H1 (cell line): Measurements from ENCODE around the gene CARD11. TPM values are rescaled to one million over a fixed set of nuclear protein-coding genes. Genes with fewer than 3 reads are reported as not detected.
A peak's percentile ranks its signal among the peaks of the same experiment; 100 is the strongest.

ENCODE experiments used
- CTCF ChIA-PET: fragments of 300-600 bp; sonication (Branson Sonifier 250); formaldehyde crosslinking; loops from one replicate; lab custom pipeline; 2021; ENCODE audit not compliant: partially characterized antibody; lab: Charles Lee
- POLR2A ChIA-PET: fragments of 300-600 bp; sonication (Branson Sonifier 250); formaldehyde crosslinking; loops from one replicate; lab custom pipeline; 2021; ENCODE audit warnings: inconsistent platforms; ENCODE audit not compliant: partially characterized antibody; lab: Charles Lee
- DNase-seq, 2 experiments: peaks; one replicate each; pipeline versions ENCODE4 v3.0.0 to v3.0.0-alpha.2; 2010 to 2022; ENCODE audit warnings: low spot score in 2 of 2, low read depth in 1 of 2, mixed read lengths in 1 of 2
- FAIRE-seq: peaks from 2 replicates; lab custom pipeline; 2011; peaks lifted over from hg19 to GRCh38; lab: Jason Lieb, UNC
- H2AFZ ChIP-seq: 2 replicates; pipeline ENCODE4 v1.8.1; 2012; ENCODE audit warnings: low read length, inconsistent platforms
- H2AK5ac ChIP-seq: 2 replicates; pipeline ENCODE4 v1.6.1; 2013; ENCODE audit warnings: low read depth, low read length
- H2BK120ac ChIP-seq: replicated peaks from 2 replicates; pipeline ENCODE3; 2013; ENCODE audit warnings: low read depth, low read length, inconsistent platforms
- H2BK12ac ChIP-seq: 2 replicates; pipeline ENCODE4 v1.6.1; 2013; ENCODE audit warnings: low read depth, low read length
- H2BK15ac ChIP-seq: 2 replicates; pipeline ENCODE4 v1.6.1; 2013; ENCODE audit warnings: low read length
- H2BK20ac ChIP-seq: 2 replicates; pipeline ENCODE4 v1.6.1; 2013; ENCODE audit warnings: low read length
- H2BK5ac ChIP-seq: 2 replicates; pipeline ENCODE4 v1.6.1; 2013; ENCODE audit warnings: low read depth, low read length
- H3K14ac ChIP-seq: 2 replicates; pipeline ENCODE4 v1.6.1; 2013; ENCODE audit warnings: inconsistent platforms; ENCODE audit not compliant: insufficient read length
- H3K18ac ChIP-seq: 2 replicates; pipeline ENCODE4 v1.6.1; 2013; ENCODE audit warnings: low read length; ENCODE audit errors: extremely low read depth
- H3K23ac ChIP-seq: 2 replicates; pipeline ENCODE4 v1.6.1; 2013; ENCODE audit warnings: inconsistent platforms; ENCODE audit not compliant: insufficient read length
- H3K23me2 ChIP-seq: 2 replicates; pipeline ENCODE4 v1.6.1; 2013; ENCODE audit warnings: low read depth, low read length
- H3K27ac ChIP-seq: 2 replicates; pipeline ENCODE4 v1.6.1; 2011; ENCODE audit warnings: low read depth, low read length, inconsistent platforms
- H3K27me3 ChIP-seq, 4 experiments: replicated peaks in 1 of 4; 1 replicate in 1 of 4; 2 replicates in 3 of 4; pipeline versions ENCODE4 v1.6.1 to v1.8.1; 2011 to 2013; ENCODE audit warnings: low read length in 3 of 4, mild to moderate bottlenecking in 3 of 4, inconsistent platforms in 2 of 4, mixed read lengths in 2 of 4, moderate library complexity in 1 of 4; ENCODE audit not compliant: control insufficient read depth in 3 of 4, insufficient read depth in 3 of 4; ENCODE audit errors: extremely low read depth in 1 of 4
- H3K36me3 ChIP-seq, 4 experiments: 2 replicates each; pipeline versions ENCODE4 v1.6.1 to v1.8.1; 2011 to 2013; ENCODE audit warnings: mild to moderate bottlenecking in 4 of 4, low read length in 3 of 4, moderate library complexity in 2 of 4, control low read depth in 1 of 4, inconsistent platforms in 1 of 4; ENCODE audit not compliant: insufficient read depth in 4 of 4, control insufficient read depth in 2 of 4
- H3K4ac ChIP-seq: replicated peaks from 2 replicates; pipeline ENCODE3; 2013; ENCODE audit warnings: low read length, low read depth, mixed read lengths, inconsistent platforms; ENCODE audit not compliant: insufficient read length
- H3K4me1 ChIP-seq, 4 experiments: replicated peaks in 1 of 4; 1 replicate in 1 of 4; 2 replicates in 3 of 4; pipeline versions ENCODE4 v1.6.1 to v1.8.1; 2011 to 2013; ENCODE audit warnings: low read length in 3 of 4, inconsistent platforms in 2 of 4, mixed read lengths in 1 of 4; ENCODE audit not compliant: insufficient read depth in 4 of 4, control insufficient read depth in 3 of 4
- H3K4me2 ChIP-seq, 2 experiments: 2 replicates each; pipeline versions ENCODE4 v1.6.1 to v1.8.1; 2011 to 2013; ENCODE audit warnings: low read depth in 2 of 2, low read length in 2 of 2, control low read depth in 1 of 2, inconsistent platforms in 1 of 2, mild to moderate bottlenecking in 1 of 2; ENCODE audit not compliant: insufficient read depth in 1 of 2
- H3K4me3 ChIP-seq, 4 experiments: fragments of 200-600, 300-600 bp in 1 of 4; sonication (generic), shearing (Covaris generic), sonication (Bioruptor Twin) in 1 of 4; 2 replicates each; pipeline versions ENCODE4 v1.5.1 to v1.8.1; 2011 to 2016; ENCODE audit warnings: low read length in 4 of 4, low read depth in 3 of 4, control low read depth in 2 of 4, inconsistent platforms in 2 of 4, mild to moderate bottlenecking in 2 of 4, mixed read lengths in 1 of 4, moderate library complexity in 1 of 4; ENCODE audit not compliant: insufficient read depth in 2 of 4; ENCODE audit errors: extremely low read depth in 1 of 4
- H3K56ac ChIP-seq: replicated peaks from 2 replicates; pipeline ENCODE3; 2013; ENCODE audit warnings: low read depth, mild to moderate bottlenecking, mixed read lengths, low read length, inconsistent platforms; ENCODE audit not compliant: insufficient read length
- H3K79me1 ChIP-seq: 2 replicates; pipeline ENCODE4 v1.6.1; 2013; ENCODE audit warnings: low read depth, low read length, control low read depth
- H3K79me2 ChIP-seq, 2 experiments: 2 replicates each; pipeline versions ENCODE4 v1.6.1 to v1.8.1; 2012 to 2013; ENCODE audit warnings: low read length in 2 of 2, mild to moderate bottlenecking in 2 of 2, inconsistent platforms in 1 of 2; ENCODE audit not compliant: insufficient read depth in 2 of 2, control insufficient read depth in 1 of 2
- H3K9ac ChIP-seq, 4 experiments: replicated peaks in 1 of 4; 1 replicate in 1 of 4; 2 replicates in 3 of 4; pipeline versions ENCODE4 v1.6.1 to v1.8.1; 2011 to 2013; ENCODE audit warnings: low read depth in 3 of 4, low read length in 3 of 4, control low read depth in 2 of 4, mild to moderate bottlenecking in 2 of 4, moderate library complexity in 2 of 4, inconsistent platforms in 1 of 4; ENCODE audit errors: extremely low read depth in 1 of 4
- H3K9me3 ChIP-seq, 2 experiments: 2 replicates each; pipeline versions ENCODE4 v1.6.1 to v1.8.1; 2012 to 2013; ENCODE audit warnings: mild to moderate bottlenecking in 2 of 2, moderate library complexity in 2 of 2, control low read depth in 1 of 2, inconsistent platforms in 1 of 2, low read depth in 1 of 2, low read length in 1 of 2, mixed read lengths in 1 of 2; ENCODE audit not compliant: insufficient read depth in 2 of 2
- H4K20me1 ChIP-seq, 2 experiments: replicated peaks in 1 of 2; 2 replicates each; pipeline versions ENCODE3 to v1.8.1; 2011 to 2013; ENCODE audit warnings: inconsistent platforms in 2 of 2, low read length in 2 of 2, mild to moderate bottlenecking in 1 of 2; ENCODE audit not compliant: insufficient read depth in 2 of 2, control insufficient read depth in 1 of 2
- H4K5ac ChIP-seq: 2 replicates; pipeline ENCODE4 v1.6.1; 2013; ENCODE audit warnings: low read length, low read depth, mixed read lengths, inconsistent platforms; ENCODE audit not compliant: insufficient read length
- H4K8ac ChIP-seq: 2 replicates; pipeline ENCODE4 v1.8.0; 2013; ENCODE audit warnings: mild to moderate bottlenecking, moderate library complexity, low read length, inconsistent platforms; ENCODE audit not compliant: insufficient read depth; ENCODE audit errors: extremely low read depth
- H4K91ac ChIP-seq: replicated peaks from 2 replicates; pipeline ENCODE3; 2013; ENCODE audit warnings: low read length, mixed read lengths, inconsistent platforms; ENCODE audit not compliant: insufficient read length
- ATF2 ChIP-seq: IDR thresholded peaks from 2 replicates; pipeline ENCODE4 v1.6.1; 2012; ENCODE audit warnings: low read length, inconsistent platforms
- GABPA ChIP-seq: IDR thresholded peaks from 2 replicates; pipeline ENCODE4 v1.6.1; 2011; ENCODE audit warnings: mild to moderate bottlenecking, low read length, moderate library complexity, borderline replicate concordance; ENCODE audit not compliant: insufficient read depth
- RNF2 ChIP-seq: fragments of 200-900, 300-1000 bp; sonication (generic); IDR thresholded peaks from 2 replicates; pipeline ENCODE4 v1.7.1; 2016; ENCODE audit warnings: borderline replicate concordance, low read depth, mild to moderate bottlenecking, antibody characterized with exemption, low read length; ENCODE audit not compliant: poor library complexity, severe bottlenecking; ENCODE audit errors: missing control alignments
- SIRT6 ChIP-seq: IDR thresholded peaks from one replicate; pipeline ENCODE4 v1.7.1; 2012; ENCODE audit warnings: low read length, inconsistent platforms
- SUZ12 ChIP-seq: fragments of 200-600 bp; sonication (generic); IDR thresholded peaks from 2 replicates; pipeline ENCODE4 v1.6.1; 2012; ENCODE audit warnings: mild to moderate bottlenecking, inconsistent platforms, low read length, moderate library complexity, mixed read lengths
- TAF7 ChIP-seq: optimal IDR thresholded peaks from 2 replicates; pipeline ENCODE3; 2011; ENCODE audit warnings: low read depth, mild to moderate bottlenecking, inconsistent platforms, low read length, moderate library complexity, borderline replicate concordance
- TBP ChIP-seq: IDR thresholded peaks from 2 replicates; pipeline ENCODE4 v1.6.1; 2011; ENCODE audit warnings: low read depth, low read length, improper control_type of control experiment
- WGBS, 2 experiments: shearing (Covaris generic) in 1 of 2; methylation state at CpG; one replicate each; pipeline versions ENCODE4 v1.1.6 to v1.1.7; 2013 to 2015; ENCODE audit warnings: low lambda C conversion rate in 2 of 2, mixed read lengths in 2 of 2, inconsistent platforms in 1 of 2, low coverage in 1 of 2, missing lambda C conversion rate in 1 of 2; ENCODE audit not compliant: insufficient replicate concordance in 2 of 2, insufficient coverage in 1 of 2, insufficient read length in 1 of 2; ENCODE audit errors: extremely low coverage in 1 of 2, missing lambda C conversion rate in 1 of 2; 5-methylcytosine and 5-hydroxymethylcytosine counted together
- polyA plus RNA-seq, 7 experiments: library from polyadenylated mRNA; depleted of rRNA in 3 of 7; stranded (reverse) in 5 of 7; unstranded in 2 of 7; fragments of >200 nt in 5 of 7; fragments of 200-250 nt in 2 of 7; gene quantifications; 1 replicate in 5 of 7; 2 replicates in 1 of 7; 4 replicates in 1 of 7; pipeline versions ENCODE4 v1.2.1 to v1.2.3, GENCODE V29; 2011 to 2013; ENCODE audit warnings: missing spikeins in 2 of 7, mixed read lengths in 2 of 7
- total RNA-seq: library from RNA; stranded (reverse); fragmentation: NEBNext Ultra II Directional; extraction: Animal tissue kit (Norgen Biotek cat#: 25700); gene quantifications from 2 replicates; pipeline ENCODE4 v1.2.1, GENCODE V29; 2021
- TF ChIP-seq, protein P1 (sequence below): IDR thresholded peaks from 2 replicates; pipeline ENCODE4 v1.6.1; 2011; ENCODE audit warnings: low read depth, mild to moderate bottlenecking, low read length; ENCODE audit not compliant: insufficient read depth

Gene CARD11
- total and polyA plus RNA-seq, 2 of the 8 experiments (the other 6 are each of a cell fraction or from before 2014, with no cell fraction given) = 12.6 to 29.8 TPM

DNA sequence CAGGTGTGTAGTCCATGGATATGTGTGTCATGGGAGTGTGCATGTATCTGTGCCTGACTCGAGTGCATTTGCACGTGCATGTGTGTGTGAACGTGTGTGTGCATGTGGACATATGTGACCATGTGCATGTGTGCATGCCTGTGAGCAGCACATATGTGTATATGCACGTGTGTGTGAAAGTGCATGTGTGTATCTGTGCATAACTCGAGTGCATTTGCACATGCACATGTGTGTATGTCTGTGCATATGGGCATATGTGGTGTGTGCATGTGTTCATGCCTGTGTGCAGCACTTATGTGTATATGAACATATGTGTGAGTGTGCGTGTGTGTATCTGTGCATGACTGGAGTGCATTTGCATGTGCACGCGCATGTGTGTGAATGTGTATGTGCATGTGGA lies 164.3 kb downstream of the CARD11 start:
- WGBS, 2 experiments = 91% methylated on average over 8 of the region's 8 CpGs; no CpG with 5 or more reads in 1 of the 2 experiments
- CTCF ChIA-PET = no interaction called here

More for the DNA sequence above, 164.3 kb downstream of the CARD11 start:
- H2BK15ac ChIP-seq = peak overlapping the region; percentile 36; the same call in 1 of the 2 replicates
- H3K4me3 ChIP-seq = no peak overlapping the region
- H3K79me2 ChIP-seq = no peaks in the 10 kb centered on the region
- H3K27me3 ChIP-seq = no peaks in the 10 kb centered on the region
- H3K27ac ChIP-seq = no peak overlapping the region
- no peak overlapping the region for H4K8ac ChIP-seq
- no peak overlapping the region for H3K4ac ChIP-seq
- no peak overlapping the region for H2AFZ ChIP-seq
- no peak overlapping the region for H3K14ac ChIP-seq
- H3K18ac ChIP-seq = no peak overlapping the region
- H3K79me1 ChIP-seq = no peaks in the 10 kb centered on the region; the same call in 1 of the 2 replicates
- no peaks in the 10 kb centered on the region for H3K9me3 ChIP-seq
- H2BK20ac ChIP-seq = no peak overlapping the region
- H2BK5ac ChIP-seq = 0 out of 2 replicates have a peak overlapping the region, but pooled peaks have one; percentile 8
- DNase-seq (no peak), FAIRE-seq (peak; percentile 13)
- H3K36me3 ChIP-seq = no peaks in the 10 kb centered on the region
- TF ChIP-seq, protein P1, sequence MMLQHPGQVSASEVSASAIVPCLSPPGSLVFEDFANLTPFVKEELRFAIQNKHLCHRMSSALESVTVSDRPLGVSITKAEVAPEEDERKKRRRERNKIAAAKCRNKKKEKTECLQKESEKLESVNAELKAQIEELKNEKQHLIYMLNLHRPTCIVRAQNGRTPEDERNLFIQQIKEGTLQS = no peak
- no peak for TF ChIP-seq ATF2
- no peak for TF ChIP-seq RNF2
- no peak for TF ChIP-seq TAF7
- TF ChIP-seq SIRT6 = no peak
- no peak for TF ChIP-seq GABPA
- no peak for TF ChIP-seq SUZ12
- TF ChIP-seq TBP = no peak
- no peak overlapping the region for H3K9ac ChIP-seq
- H2BK120ac ChIP-seq = no peak overlapping the region
- no peak overlapping the region; the same call in 1 of the 2 replicates for H2BK12ac ChIP-seq
- peaks cover 0 to 4% of the 10 kb centered on the region in 2 experiments for H4K20me1 ChIP-seq
- no peak overlapping the region for H3K4me2 ChIP-seq
- peak overlapping the region; percentile 58 for H4K91ac ChIP-seq
- no peak overlapping the region for H4K5ac ChIP-seq
- H3K23me2 ChIP-seq = no peaks in the 10 kb centered on the region
- H2AK5ac ChIP-seq = no peak overlapping the region
- POLR2A ChIA-PET = interaction anchor here (0.6 kb wide), 1 partner anchor 81 kb away, joined by 3 read pairs; no protein-coding TSS in a partner anchor
- H3K23ac ChIP-seq = no peak overlapping the region
- no peak overlapping the region for H3K56ac ChIP-seq
- H3K4me1 ChIP-seq = peaks cover 0 to 27% (median 15%) of the 10 kb centered on the region in 4 experiments; a peak in 6 of 7 replicates
